Activated CD8-positive, alpha-beta memory T cell treated with anti-CD3 and anti-CD28 coated beads, Interleukin-2, amount 10 ng/mL, durations not matched to agents 7 days and 5 days (primary cell): ENCODE measurements around the gene PC. TPM values are rescaled to one million over a fixed set of nuclear protein-coding genes. Genes with fewer than 3 reads are reported as not detected.
"Not testable (repeated sequence)": the region's sequence is repeated elsewhere in the genome, so short reads cannot be mapped to it uniquely, and the experiment has no call there.

Experiments used
- ATAC-seq: fragments of 150-1000 bp; cut with Tn5 transposase; one replicate; pipeline ENCODE4 v1.10.0; 2021; ENCODE audit warnings: moderate library complexity
- CTCF ChIA-PET: fragments of 350-600 bp; sonication (Branson Sonifier 250); formaldehyde crosslinking; loops from one replicate; lab custom pipeline; 2021; ENCODE audit warnings: antibody characterized with exemption; lab: Charles Lee
- DNase-seq: peaks from one replicate; pipeline ENCODE4 v3.0.0-alpha.2; 2020
- H3K27ac Mint-ChIP-seq: one replicate; pipeline ENCODE4 v1.8.0; 2021; ENCODE audit warnings: mild to moderate bottlenecking, mixed read lengths
- H3K27me3 Mint-ChIP-seq: one replicate; pipeline ENCODE4 v1.8.0; 2021; ENCODE audit warnings: mixed read lengths
- H3K36me3 Mint-ChIP-seq: one replicate; pipeline ENCODE4 v1.8.0; 2021; ENCODE audit warnings: mild to moderate bottlenecking, mixed read lengths
- H3K4me1 Mint-ChIP-seq: one replicate; pipeline ENCODE4 v1.8.0; 2021; ENCODE audit warnings: mixed read lengths
- H3K4me3 Mint-ChIP-seq: one replicate; pipeline ENCODE4 v1.8.0; 2021; ENCODE audit warnings: mild to moderate bottlenecking, moderate library complexity, mixed read lengths
- H3K9me3 Mint-ChIP-seq: one replicate; pipeline ENCODE4 v1.8.0; 2022; ENCODE audit warnings: low read depth, mixed read lengths
- total RNA-seq, 2 experiments: library from RNA; stranded (reverse); gene quantifications; one replicate each; pipeline ENCODE4 v1.2.3, GENCODE V29; 2021

The PC gene
- total RNA-seq, 2 experiments from 2014 or later = 10.1 to 11.3 TPM

GRCh38 chr11:66988741-66989140, 30.6 kb upstream of the PC start:
- CTCF ChIA-PET = interaction anchor here (1.1 kb wide), 1 partner anchor 51 kb away, joined by 3 read pairs; no protein-coding TSS in a partner anchor
- H3K9me3 Mint-ChIP-seq, ATAC-seq, H3K4me1 Mint-ChIP-seq, H3K27me3 Mint-ChIP-seq, DNase-seq, H3K36me3 Mint-ChIP-seq, H3K27ac Mint-ChIP-seq, H3K4me3 Mint-ChIP-seq: not testable (repeated sequence)

GRCh38 chr11:66987924-66988637, 29.9 kb upstream of the PC start:
- H3K36me3 Mint-ChIP-seq = no peaks in the 10 kb centered on the region
- H3K27me3 Mint-ChIP-seq = peaks cover 6% of the 10 kb centered on the region
- DNase-seq (no peak), ATAC-seq (no peak)
- CTCF ChIA-PET = no interaction called here
- no peak overlapping the region for H3K27ac Mint-ChIP-seq
- H3K4me3 Mint-ChIP-seq = no peak overlapping the region
- peaks cover 3% of the 10 kb centered on the region for H3K4me1 Mint-ChIP-seq
- H3K9me3 Mint-ChIP-seq = no peaks in the 10 kb centered on the region

DNA sequence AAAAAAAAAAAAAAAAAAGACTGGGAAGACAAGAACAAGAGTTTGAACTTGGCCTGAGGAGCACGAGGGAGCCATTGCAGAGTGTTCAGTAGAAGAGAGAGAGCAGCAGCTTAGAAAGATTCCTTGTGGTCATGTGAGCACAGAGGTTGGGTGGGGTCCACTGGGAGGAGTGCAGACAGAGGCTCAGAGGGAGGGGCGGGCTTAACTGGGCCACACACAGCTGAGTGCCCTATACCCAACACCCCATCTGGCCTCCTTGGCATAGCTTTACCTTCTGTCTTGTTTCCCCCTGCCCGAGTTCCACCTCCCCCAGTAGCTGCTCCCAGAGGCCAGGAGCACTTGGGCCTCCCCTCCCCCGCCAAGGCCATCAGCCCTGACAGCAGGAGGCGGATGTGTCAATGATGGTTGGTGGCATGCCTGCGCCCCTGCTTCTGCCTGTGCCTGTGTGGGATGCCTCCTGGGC, 29.0 kb upstream of the PC start:
- Mint-ChIP-seq H3K4me3 (no peak overlapping the region), H3K4me1 (peaks cover 5% of the 10 kb centered on the region), H3K36me3 (no peaks in the 10 kb centered on the region), H3K27ac (no peak overlapping the region), H3K9me3 (no peaks in the 10 kb centered on the region), H3K27me3 (peaks cover 9% of the 10 kb centered on the region)
- CTCF ChIA-PET = no interaction called here
- no peak for ATAC-seq
- DNase-seq = no peak

GRCh38 chr11:66986178-66986545, 28.0 kb upstream of the PC start:
- Mint-ChIP-seq H3K4me1 (peaks cover 8% of the 10 kb centered on the region), H3K27me3 (peaks cover 6% of the 10 kb centered on the region), H3K36me3 (no peaks in the 10 kb centered on the region), H3K9me3 (no peaks in the 10 kb centered on the region), H3K4me3 (no peak overlapping the region), H3K27ac (no peak overlapping the region)
- no peak for ATAC-seq
- no peak for DNase-seq
- CTCF ChIA-PET = interaction anchor here (0.9 kb wide), 2 partner anchors 10 to 12 kb away, joined by 3 read pairs; no protein-coding TSS in a partner anchor

DNA sequence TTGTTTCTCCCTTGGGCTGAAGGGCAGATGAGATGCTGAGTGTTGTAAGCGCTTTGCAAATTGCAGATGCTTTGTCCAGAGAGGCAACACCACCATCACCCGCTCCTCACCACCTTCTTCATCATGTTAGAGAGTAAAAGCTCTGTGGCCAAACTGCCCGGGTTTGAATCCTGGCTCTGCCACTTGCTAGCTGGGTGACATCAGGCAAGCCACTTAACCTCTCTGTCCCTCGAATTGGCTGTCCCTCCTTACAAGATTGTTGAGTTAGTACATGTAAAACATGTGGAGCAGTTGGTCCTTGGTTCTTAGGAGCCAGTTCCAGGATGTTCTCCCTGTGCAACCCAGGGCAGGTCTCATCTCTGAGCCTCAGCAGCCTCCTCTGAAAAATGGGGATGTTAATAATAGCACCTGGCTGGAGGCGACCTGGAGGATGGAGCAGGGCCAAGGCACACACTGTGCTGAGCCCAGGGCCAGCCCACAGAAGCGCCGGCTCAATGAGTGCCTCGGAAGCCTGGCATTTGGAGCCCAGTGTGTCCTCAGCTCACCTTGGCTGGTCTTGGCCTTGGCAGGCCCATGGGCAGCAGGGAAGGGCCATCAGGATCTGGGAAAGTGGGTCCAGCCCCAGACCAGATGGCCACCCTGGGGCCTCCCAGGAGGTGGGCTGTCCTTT, 27.5 kb upstream of the PC start:
- Mint-ChIP-seq H3K36me3 (no peaks in the 10 kb centered on the region), H3K27ac (no peak overlapping the region), H3K9me3 (no peaks in the 10 kb centered on the region), H3K4me1 (peaks cover 8% of the 10 kb centered on the region), H3K4me3 (no peak overlapping the region), H3K27me3 (peaks cover 6% of the 10 kb centered on the region)
- no peak for DNase-seq
- CTCF ChIA-PET = interaction anchor here (0.9 to 1.2 kb wide), 3 partner anchors 10 to 85 kb away, joined by 3 read pairs; no protein-coding TSS in a partner anchor
- ATAC-seq = no peak

- no peak for DNase-seq
- ATAC-seq = no peak
- Mint-ChIP-seq H3K36me3 (no peaks in the 10 kb centered on the region), H3K4me3 (no peak overlapping the region), H3K27me3 (peaks cover 6% of the 10 kb centered on the region), H3K27ac (no peak overlapping the region), H3K9me3 (peaks cover 2% of the 10 kb centered on the region), H3K4me1 (peaks cover 8% of the 10 kb centered on the region)
- CTCF ChIA-PET = no interaction called here
These were observed 25.2 kb upstream of the PC start for GRCh38 chr11:66983275-66983924.

DNA sequence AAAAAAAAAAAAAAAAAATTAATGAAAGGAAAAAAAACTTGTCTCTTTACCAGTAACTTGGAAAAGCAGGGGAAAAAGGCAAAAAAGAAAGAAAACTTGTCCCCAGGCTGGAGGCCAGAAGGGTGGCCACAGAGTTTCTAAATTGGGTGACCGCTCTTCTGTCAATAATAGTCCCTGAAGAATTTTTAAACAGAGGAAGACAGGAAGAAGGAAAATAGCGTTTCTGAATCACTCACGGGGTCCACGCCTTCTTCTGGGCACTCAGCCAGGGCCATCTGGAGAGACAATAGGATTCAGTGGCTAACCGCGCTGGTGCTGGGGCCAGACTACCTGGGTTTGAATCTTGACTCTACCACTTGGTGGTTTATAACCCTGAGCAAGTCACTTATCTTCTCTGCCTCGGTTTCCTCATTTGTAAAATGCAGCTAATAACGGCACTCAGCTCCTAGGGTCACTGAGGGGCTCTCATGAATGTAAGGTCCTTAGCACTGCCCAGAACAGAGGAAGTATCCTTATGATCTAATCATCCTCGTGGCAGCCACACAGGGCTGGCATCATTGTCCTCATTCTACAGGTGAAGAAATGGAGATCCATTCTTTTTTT, 23.9 kb upstream of the PC start:
- Mint-ChIP-seq H3K27ac (no peak overlapping the region), H3K4me3 (no peak overlapping the region), H3K4me1 (peaks cover 5% of the 10 kb centered on the region), H3K36me3 (no peaks in the 10 kb centered on the region), H3K27me3 (peaks cover 6% of the 10 kb centered on the region), H3K9me3 (peaks cover 2% of the 10 kb centered on the region)
- CTCF ChIA-PET = interaction anchor here (0.7 kb wide), 1 partner anchor 171 kb away, joined by 4 read pairs; no protein-coding TSS in a partner anchor
- ATAC-seq (no peak), DNase-seq (no peak)

DNA sequence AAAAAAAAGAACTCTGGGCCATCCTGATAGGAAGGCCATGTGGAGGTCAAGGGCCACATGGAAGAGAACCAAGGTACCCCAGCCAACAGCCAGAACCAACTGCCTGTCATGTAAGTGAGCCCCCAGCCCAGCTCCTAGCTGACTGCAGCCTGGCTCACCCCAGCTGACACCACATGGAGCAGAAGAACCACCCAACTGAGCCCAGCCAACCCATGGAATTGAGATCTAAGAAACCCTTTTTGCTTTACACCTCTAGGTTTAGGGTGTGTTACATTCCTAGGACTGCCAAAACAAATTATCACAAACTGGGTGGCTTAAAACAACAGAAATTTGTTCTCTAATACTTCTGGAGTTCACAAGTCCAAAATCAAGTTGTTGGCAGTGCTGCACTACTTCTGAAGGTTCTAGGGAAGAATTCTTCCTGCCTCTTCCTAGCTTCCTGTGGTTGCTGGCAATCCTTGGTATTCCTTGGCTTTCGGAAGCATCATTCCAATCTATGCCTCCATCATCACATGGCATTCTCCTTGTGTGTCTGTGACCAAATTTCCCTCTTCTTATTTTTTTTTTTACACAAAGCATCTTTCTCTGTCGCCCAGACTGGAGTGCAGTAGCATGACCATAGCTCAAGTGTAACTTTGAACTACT, 21.3 kb upstream of the PC start:
- no peak overlapping the region for H3K4me3 Mint-ChIP-seq
- H3K36me3 Mint-ChIP-seq = no peaks in the 10 kb centered on the region
- H3K9me3 Mint-ChIP-seq = peaks cover 2% of the 10 kb centered on the region
- ATAC-seq (no peak), DNase-seq (no peak)
- H3K27ac Mint-ChIP-seq = no peak overlapping the region
- CTCF ChIA-PET = interaction anchor here (0.7 kb wide), 1 partner anchor 221 kb away, joined by 3 read pairs; no protein-coding TSS in a partner anchor
- H3K27me3 Mint-ChIP-seq = peaks cover 6% of the 10 kb centered on the region
- peaks cover 5% of the 10 kb centered on the region for H3K4me1 Mint-ChIP-seq

DNA sequence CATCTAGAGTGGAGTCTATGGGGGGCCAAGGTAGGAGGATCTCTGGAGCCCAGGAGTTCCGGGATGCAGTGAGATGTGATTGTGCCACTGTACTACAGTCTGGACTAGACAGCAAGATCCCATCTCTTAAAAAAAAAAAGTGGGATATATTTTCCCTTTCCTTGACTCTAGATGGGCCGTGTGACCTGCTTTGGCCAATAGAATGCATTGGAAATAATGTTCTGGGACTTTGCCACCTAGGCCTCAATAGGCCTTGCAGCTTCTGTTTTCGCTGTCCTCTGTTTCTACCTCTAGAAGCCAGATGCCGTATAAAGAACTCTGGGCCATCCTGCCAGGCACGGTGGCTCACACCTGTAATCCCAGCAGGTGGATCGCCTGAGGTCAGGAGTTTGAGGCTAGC, 20.5 kb upstream of the PC start:
- Mint-ChIP-seq H3K9me3 (peaks cover 2% of the 10 kb centered on the region), H3K4me1 (peaks cover 5% of the 10 kb centered on the region), H3K4me3 (no peak overlapping the region), H3K36me3 (no peaks in the 10 kb centered on the region), H3K27me3 (peaks cover 6% of the 10 kb centered on the region), H3K27ac (no peak overlapping the region)
- ATAC-seq = no peak
- CTCF ChIA-PET = interaction anchor here (0.7 kb wide), 1 partner anchor 220 kb away, joined by 3 read pairs; no protein-coding TSS in a partner anchor
- DNase-seq = no peak

DNA sequence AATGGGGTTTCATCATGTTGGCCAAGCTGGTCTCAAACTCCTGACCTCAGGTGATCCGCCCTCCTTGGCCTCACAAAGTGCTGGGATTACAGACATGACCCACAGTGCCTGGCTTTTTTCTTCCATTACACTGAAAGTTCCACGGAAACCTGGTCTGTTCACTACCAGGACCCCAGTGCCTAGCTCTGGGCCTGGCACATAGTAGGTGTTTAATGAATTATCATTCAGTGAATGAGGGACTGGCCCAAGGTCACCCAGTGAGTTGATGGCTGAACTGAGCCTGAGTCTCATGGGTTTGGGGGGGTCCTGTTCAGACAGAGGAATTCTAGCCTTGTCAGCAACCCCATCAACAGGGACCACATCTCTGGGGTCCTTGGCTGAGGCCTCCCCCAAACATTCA, 20.0 kb upstream of the PC start:
- DNase-seq (no peak), ATAC-seq (no peak)
- Mint-ChIP-seq H3K27ac (no peak overlapping the region), H3K36me3 (no peaks in the 10 kb centered on the region), H3K9me3 (peaks cover 2% of the 10 kb centered on the region), H3K4me3 (no peak overlapping the region), H3K4me1 (peaks cover 5% of the 10 kb centered on the region), H3K27me3 (peaks cover 6% of the 10 kb centered on the region)
- CTCF ChIA-PET = no interaction called here

DNA sequence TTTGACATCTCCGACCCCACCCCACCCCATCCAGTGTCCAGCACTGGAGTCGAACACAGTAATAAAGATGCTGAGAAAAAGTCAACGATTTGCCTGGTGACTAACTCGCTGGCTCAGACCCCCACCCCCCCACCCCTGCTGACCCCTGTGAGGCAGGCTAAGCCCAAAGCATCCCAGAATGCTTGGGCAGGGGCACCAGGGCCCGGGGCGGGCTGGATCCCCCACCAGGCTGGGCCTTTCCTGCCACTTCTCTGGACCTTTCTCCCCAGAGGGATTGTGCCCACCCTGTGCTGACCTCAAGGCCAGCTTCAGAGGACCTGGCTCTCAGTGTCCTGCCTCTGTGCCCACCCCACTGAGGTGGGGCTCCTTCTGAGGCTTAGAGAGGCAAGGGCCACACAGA, 18.7 kb upstream of the PC start:
- H3K27me3 Mint-ChIP-seq = peaks cover 2% of the 10 kb centered on the region
- no peak overlapping the region for H3K4me3 Mint-ChIP-seq
- DNase-seq (no peak), ATAC-seq (no peak)
- no peak overlapping the region for H3K27ac Mint-ChIP-seq
- peaks cover 2% of the 10 kb centered on the region for H3K9me3 Mint-ChIP-seq
- CTCF ChIA-PET = interaction anchor here (0.9 to 1.0 kb wide), 3 partner anchors 18 to 78 kb away, joined by 3 read pairs; no protein-coding TSS in a partner anchor
- no peaks in the 10 kb centered on the region for H3K36me3 Mint-ChIP-seq
- H3K4me1 Mint-ChIP-seq = peaks cover under 1% of the 10 kb centered on the region

GRCh38 chr11:66976028-66976467, 17.9 kb upstream of the PC start:
- CTCF ChIA-PET = interaction anchor here (0.9 to 1.5 kb wide), 6 partner anchors 10 to 93 kb away, joined by 3 to 4 read pairs (median 3); no protein-coding TSS in a partner anchor
- H3K4me1 Mint-ChIP-seq = peaks cover 1% of the 10 kb centered on the region
- no peak for ATAC-seq
- no peak for DNase-seq
- peaks cover 2% of the 10 kb centered on the region for H3K9me3 Mint-ChIP-seq
- no peaks in the 10 kb centered on the region for H3K36me3 Mint-ChIP-seq
- no peaks in the 10 kb centered on the region for H3K27me3 Mint-ChIP-seq
- no peak overlapping the region for H3K4me3 Mint-ChIP-seq
- no peak overlapping the region for H3K27ac Mint-ChIP-seq
